ENCODE data around the gene TGM3.
"Not testable (repeated sequence)": the region's sequence is repeated elsewhere in the genome, so short reads cannot be mapped to it uniquely, and the experiment has no call there.

The TGM3 gene

GRCh38 chr20:2261629-2262028 is 34.2 kb upstream of the TGM3 start:
- H3K4me3 ChIP-seq (ENCODE audit: low read depth in 1 of 2, low read length in 2 of 2): no peak overlapping the region
- H3K4me1 ChIP-seq (ENCODE audit: insufficient read depth, low read length): no peaks in the 10 kb centered on the region
- no peak overlapping the region for H3K27ac ChIP-seq (ENCODE audit: low read depth, low read length)

GRCh38 chr20:2264118-2264517 is 31.7 kb upstream of the TGM3 start:
- H3K9me3 ChIP-seq (ENCODE audit: low read length): no peaks in the 10 kb centered on the region
- no peaks in the 10 kb centered on the region for H3K27me3 ChIP-seq (ENCODE audit: control insufficient read depth in 1 of 2, insufficient read depth in 2 of 2, low read length in 2 of 2)
- H3K9ac ChIP-seq (ENCODE audit: low read length): no peak overlapping the region
- H3K4me1 ChIP-seq (ENCODE audit: insufficient read depth, low read length): no peaks in the 10 kb centered on the region
- H3K36me3 ChIP-seq (ENCODE audit: insufficient read depth, low read length): no peaks in the 10 kb centered on the region
- no peak overlapping the region for H3K4me3 ChIP-seq (ENCODE audit: low read depth in 1 of 2, low read length in 2 of 2)
- no peak overlapping the region for H3K27ac ChIP-seq (ENCODE audit: low read depth, low read length)

More at GRCh38 chr20:2261629-2262028, 34.2 kb upstream of the TGM3 start:
- no peak overlapping the region for H3K9ac ChIP-seq (ENCODE audit: low read length)
- H3K36me3 ChIP-seq (ENCODE audit: insufficient read depth, low read length): no peaks in the 10 kb centered on the region
- H3K27me3 ChIP-seq (ENCODE audit: control insufficient read depth in 1 of 2, insufficient read depth in 2 of 2, low read length in 2 of 2): no peaks in the 10 kb centered on the region
- H3K9me3 ChIP-seq (ENCODE audit: low read length): no peaks in the 10 kb centered on the region

GRCh38 chr20:2264621-2265374 is 31.0 kb upstream of the TGM3 start:
- H3K27ac ChIP-seq (ENCODE audit: low read depth, low read length); H3K4me3 ChIP-seq (ENCODE audit: low read depth in 1 of 2, low read length in 2 of 2): not testable (repeated sequence)

GRCh38 chr20:2273634-2274302 is 22.0 kb upstream of the TGM3 start:
- Histone ChIP-seq H3K9me3 (ENCODE audit: low read length) (no peaks in the 10 kb centered on the region), H3K27me3 (ENCODE audit: control insufficient read depth in 1 of 2, insufficient read depth in 2 of 2, low read length in 2 of 2) (no peaks in the 10 kb centered on the region), H3K9ac (ENCODE audit: low read length) (no peak overlapping the region), H3K4me1 (ENCODE audit: insufficient read depth, low read length) (no peaks in the 10 kb centered on the region), H3K36me3 (ENCODE audit: insufficient read depth, low read length) (no peaks in the 10 kb centered on the region), H3K4me3 (ENCODE audit: low read depth in 1 of 2, low read length in 2 of 2) (no peak overlapping the region), H3K27ac (ENCODE audit: low read depth, low read length) (no peak overlapping the region)

More at GRCh38 chr20:2264621-2265374, 31.0 kb upstream of the TGM3 start:
- H3K9ac ChIP-seq (ENCODE audit: low read length); H3K27me3 ChIP-seq (ENCODE audit: control insufficient read depth in 1 of 2, insufficient read depth in 2 of 2, low read length in 2 of 2); H3K36me3 ChIP-seq (ENCODE audit: insufficient read depth, low read length); H3K9me3 ChIP-seq (ENCODE audit: low read length); H3K4me1 ChIP-seq (ENCODE audit: insufficient read depth, low read length): not testable (repeated sequence)

- H3K27me3 ChIP-seq (ENCODE audit: control insufficient read depth in 1 of 2, insufficient read depth in 2 of 2, low read length in 2 of 2): no peaks in the 10 kb centered on the region
- no peak overlapping the region for H3K9ac ChIP-seq (ENCODE audit: low read length)
- H3K4me3 ChIP-seq (ENCODE audit: low read depth in 1 of 2, low read length in 2 of 2): no peak overlapping the region
- H3K4me1 ChIP-seq (ENCODE audit: insufficient read depth, low read length): no peaks in the 10 kb centered on the region
- H3K27ac ChIP-seq (ENCODE audit: low read depth, low read length): no peak overlapping the region
- no peaks in the 10 kb centered on the region for H3K36me3 ChIP-seq (ENCODE audit: insufficient read depth, low read length)
- no peaks in the 10 kb centered on the region for H3K9me3 ChIP-seq (ENCODE audit: low read length)
These were observed 19.8 kb upstream of the TGM3 start for GRCh38 chr20:2276015-2276414.

- Histone ChIP-seq H3K4me3 (ENCODE audit: low read depth in 1 of 2, low read length in 2 of 2) (no peak overlapping the region), H3K27me3 (ENCODE audit: control insufficient read depth in 1 of 2, insufficient read depth in 2 of 2, low read length in 2 of 2) (no peaks in the 10 kb centered on the region), H3K4me1 (ENCODE audit: insufficient read depth, low read length) (no peaks in the 10 kb centered on the region), H3K9ac (ENCODE audit: low read length) (no peak overlapping the region), H3K36me3 (ENCODE audit: insufficient read depth, low read length) (no peaks in the 10 kb centered on the region), H3K27ac (ENCODE audit: low read depth, low read length) (no peak overlapping the region), H3K9me3 (ENCODE audit: low read length) (no peaks in the 10 kb centered on the region)
These were observed 16.5 kb upstream of the TGM3 start for GRCh38 chr20:2279253-2279779.

GRCh38 chr20:2280082-2280481 is 15.7 kb upstream of the TGM3 start:
- H3K4me3 ChIP-seq (ENCODE audit: low read depth in 1 of 2, low read length in 2 of 2): no peak overlapping the region
- no peak overlapping the region for H3K27ac ChIP-seq (ENCODE audit: low read depth, low read length)
- H3K9me3 ChIP-seq (ENCODE audit: low read length): no peaks in the 10 kb centered on the region
- no peaks in the 10 kb centered on the region for H3K4me1 ChIP-seq (ENCODE audit: insufficient read depth, low read length)
- H3K27me3 ChIP-seq (ENCODE audit: control insufficient read depth in 1 of 2, insufficient read depth in 2 of 2, low read length in 2 of 2): no peaks in the 10 kb centered on the region
- H3K9ac ChIP-seq (ENCODE audit: low read length): no peak overlapping the region
- no peaks in the 10 kb centered on the region for H3K36me3 ChIP-seq (ENCODE audit: insufficient read depth, low read length)

GRCh38 chr20:2281563-2281962 is 14.2 kb upstream of the TGM3 start:
- no peaks in the 10 kb centered on the region for H3K9me3 ChIP-seq (ENCODE audit: low read length)
- no peak overlapping the region for H3K27ac ChIP-seq (ENCODE audit: low read depth, low read length)
- no peak overlapping the region for H3K9ac ChIP-seq (ENCODE audit: low read length)
- no peaks in the 10 kb centered on the region for H3K27me3 ChIP-seq (ENCODE audit: control insufficient read depth in 1 of 2, insufficient read depth in 2 of 2, low read length in 2 of 2)
- H3K4me3 ChIP-seq (ENCODE audit: low read depth in 1 of 2, low read length in 2 of 2): no peak overlapping the region
- no peaks in the 10 kb centered on the region for H3K4me1 ChIP-seq (ENCODE audit: insufficient read depth, low read length)
- H3K36me3 ChIP-seq (ENCODE audit: insufficient read depth, low read length): no peaks in the 10 kb centered on the region

- H3K4me3 ChIP-seq (ENCODE audit: low read depth in 1 of 2, low read length in 2 of 2): no peak overlapping the region
- H3K9ac ChIP-seq (ENCODE audit: low read length): no peak overlapping the region
- no peaks in the 10 kb centered on the region for H3K27me3 ChIP-seq (ENCODE audit: control insufficient read depth in 1 of 2, insufficient read depth in 2 of 2, low read length in 2 of 2)
- H3K27ac ChIP-seq (ENCODE audit: low read depth, low read length): no peak overlapping the region
- H3K36me3 ChIP-seq (ENCODE audit: insufficient read depth, low read length): no peaks in the 10 kb centered on the region
- no peaks in the 10 kb centered on the region for H3K4me1 ChIP-seq (ENCODE audit: insufficient read depth, low read length)
- H3K9me3 ChIP-seq (ENCODE audit: low read length): no peaks in the 10 kb centered on the region
These were observed 13.6 kb upstream of the TGM3 start for GRCh38 chr20:2282181-2282580.

GRCh38 chr20:2283706-2284423 is 11.9 kb upstream of the TGM3 start:
- no peaks in the 10 kb centered on the region for H3K4me1 ChIP-seq (ENCODE audit: insufficient read depth, low read length)
- no peak overlapping the region for H3K9ac ChIP-seq (ENCODE audit: low read length)
- H3K4me3 ChIP-seq (ENCODE audit: low read depth in 1 of 2, low read length in 2 of 2): no peak overlapping the region
- no peaks in the 10 kb centered on the region for H3K36me3 ChIP-seq (ENCODE audit: insufficient read depth, low read length)
- H3K27ac ChIP-seq (ENCODE audit: low read depth, low read length): no peak overlapping the region
- no peaks in the 10 kb centered on the region for H3K9me3 ChIP-seq (ENCODE audit: low read length)
- no peaks in the 10 kb centered on the region for H3K27me3 ChIP-seq (ENCODE audit: control insufficient read depth in 1 of 2, insufficient read depth in 2 of 2, low read length in 2 of 2)

GRCh38 chr20:2285193-2285592 is 10.6 kb upstream of the TGM3 start:
- no peaks in the 10 kb centered on the region for H3K27me3 ChIP-seq (ENCODE audit: control insufficient read depth in 1 of 2, insufficient read depth in 2 of 2, low read length in 2 of 2)
- H3K36me3 ChIP-seq (ENCODE audit: insufficient read depth, low read length): no peaks in the 10 kb centered on the region
- H3K4me1 ChIP-seq (ENCODE audit: insufficient read depth, low read length): no peaks in the 10 kb centered on the region
- no peak overlapping the region for H3K4me3 ChIP-seq (ENCODE audit: low read depth in 1 of 2, low read length in 2 of 2)
- no peak overlapping the region for H3K27ac ChIP-seq (ENCODE audit: low read depth, low read length)
- no peaks in the 10 kb centered on the region for H3K9me3 ChIP-seq (ENCODE audit: low read length)
- no peak overlapping the region for H3K9ac ChIP-seq (ENCODE audit: low read length)
